Lower leg skin (tissue), 4 donors: Measurements from ENCODE around the gene NCKAP5. TPM values are rescaled to one million over a fixed set of nuclear protein-coding genes. Genes with fewer than 3 reads are reported as not detected.

Source experiments
- DNase-seq, 2 donors: peaks; one replicate each; pipeline ENCODE4 v3.0.0-alpha.2; 2019; ENCODE audit warnings: low spot score in 2 of 2
- H3K4me3 ChIP-seq: fragments of 200-600 bp; sonication (generic); 2 replicates; pipeline ENCODE4 v1.5.1; 2017; ENCODE audit warnings: mild to moderate bottlenecking, low read depth; ENCODE audit not compliant: poor library complexity, severe bottlenecking
- CTCF ChIP-seq, 3 donors: fragments of 450-650 bp; IDR thresholded peaks; one replicate each; pipeline ENCODE4 v1.5.1; 2016; ENCODE audit warnings: antibody characterized with exemption in 3 of 3, mild to moderate bottlenecking in 3 of 3, moderate library complexity in 2 of 3
- POLR2A ChIP-seq, 2 donors: fragments of 450-650 bp; IDR thresholded peaks; one replicate each; pipeline ENCODE4 v1.6.1; 2016 to 2017; ENCODE audit warnings: antibody characterized with exemption in 2 of 2, mild to moderate bottlenecking in 1 of 2, moderate library complexity in 1 of 2
- WGBS, 2 donors: methylation state at CpG; one replicate each; pipeline ENCODE4 v1.1.5; 2018; 5-methylcytosine and 5-hydroxymethylcytosine counted together
- intact Hi-C: fragments of 100-400 bp; cut with DNase I; formaldehyde crosslinking; loops from one replicate; pipeline ENCODE4 v1.15.0; 2023; ENCODE audit warnings: low total_unique reads
- total RNA-seq, 4 donors: library from RNA; depleted of rRNA; stranded (reverse); fragments of >200 nt; gene quantifications; one replicate each; pipeline ENCODE4 v1.1.0, GENCODE V29; 2016

Gene NCKAP5
- total RNA-seq, 4 donors from 2014 or later, result 2.0 to 5.1 (median 3.6) TPM

- TF ChIP-seq CTCF (IDR thresholded peaks at IDR 0.05), result no peak
- TF ChIP-seq POLR2A (IDR thresholded peaks at IDR 0.05), result no peak
- DNase-seq, result no peak
- 78 to 84% methylated on average over 2 of the region's 2 CpGs for WGBS, 2 donors
- intact Hi-C loops, result no loop called here
- H3K4me3 ChIP-seq, result no peak overlapping the region
Measured at GRCh38 chr2:133552821-133553220, 15.4 kb downstream of the NCKAP5 start.

- H3K4me3 ChIP-seq, result no peak overlapping the region
- no peak for DNase-seq
- intact Hi-C loops, result no loop called here
- 86 to 89% methylated on average over 3 of the region's 3 CpGs for WGBS, 2 donors
- TF ChIP-seq POLR2A (IDR thresholded peaks at IDR 0.05) (no peak), CTCF (IDR thresholded peaks at IDR 0.05) (no peak)
Measured at GRCh38 chr2:133541797-133542196, 26.5 kb downstream of the NCKAP5 start.

GRCh38 chr2:133541376-133541775 is 26.9 kb downstream of the NCKAP5 start:
- intact Hi-C loops, result no loop called here
- no peak overlapping the region for H3K4me3 ChIP-seq
- no peak for TF ChIP-seq CTCF (IDR thresholded peaks at IDR 0.05)
- no peak for TF ChIP-seq POLR2A (IDR thresholded peaks at IDR 0.05)
- no peak for DNase-seq
- WGBS, 2 donors, result 35 to 40% methylated on average over 1 of the region's 1 CpG

GRCh38 chr2:133532919-133533318 is 35.3 kb downstream of the NCKAP5 start:
- TF ChIP-seq CTCF (IDR thresholded peaks at IDR 0.05) (no peak), POLR2A (IDR thresholded peaks at IDR 0.05) (no peak)
- DNase-seq, result no peak
- intact Hi-C loops, result no loop called here
- WGBS, 2 donors, result 42 to 49% methylated on average over 4 of the region's 4 CpGs
- H3K4me3 ChIP-seq, result no peak overlapping the region

GRCh38 chr2:133531382-133531781 is 36.9 kb downstream of the NCKAP5 start:
- no peak for DNase-seq
- no peak for TF ChIP-seq CTCF (IDR thresholded peaks at IDR 0.05)
- no peak for TF ChIP-seq POLR2A (IDR thresholded peaks at IDR 0.05)
- H3K4me3 ChIP-seq, result no peak overlapping the region
- intact Hi-C loops, result no loop called here
- 72 to 73% methylated on average over 2 of the region's 2 CpGs for WGBS, 2 donors

- no peak overlapping the region for H3K4me3 ChIP-seq
- TF ChIP-seq CTCF (IDR thresholded peaks at IDR 0.05), result no peak
- no peak for TF ChIP-seq POLR2A (IDR thresholded peaks at IDR 0.05)
- DNase-seq, result no peak
- intact Hi-C loops, result no loop called here
Measured at GRCh38 chr2:133530645-133531044, 37.6 kb downstream of the NCKAP5 start.
